Choroid plexus epithelial cell (primary cell): Measurements from ENCODE around the gene ZIC1.
A peak's percentile ranks its signal among the peaks of the same experiment; 100 is the strongest.

ENCODE experiments used
- DNase-seq: peaks from one replicate; pipeline ENCODE4 v3.0.0-alpha.2; 2010; ENCODE audit warnings: low read depth
- H3K4me3 ChIP-seq: 2 replicates; pipeline ENCODE4 v1.5.1; 2011; ENCODE audit warnings: low read depth, mild to moderate bottlenecking, control low read depth, low read length, moderate library complexity
- CTCF ChIP-seq: conservative IDR thresholded peaks from 2 replicates; pipeline ENCODE4 v1.5.1; 2011; ENCODE audit warnings: low read depth, mild to moderate bottlenecking, control low read depth, inconsistent platforms, low read length, moderate library complexity

Gene ZIC1

GRCh38 chr3:147365196-147366115 is 43.7 kb upstream of the ZIC1 start:
- DNase-seq, result no peak
- TF ChIP-seq CTCF, result no peak

GRCh38 chr3:147367676-147368075 is 41.5 kb upstream of the ZIC1 start:
- no peak overlapping the region for H3K4me3 ChIP-seq
- DNase-seq, result no peak
- TF ChIP-seq CTCF, result no peak

More at GRCh38 chr3:147365196-147366115, 43.7 kb upstream of the ZIC1 start:
- no peak overlapping the region for H3K4me3 ChIP-seq

- no peak for DNase-seq
- H3K4me3 ChIP-seq, result no peak overlapping the region
- TF ChIP-seq CTCF, result no peak
Observed at GRCh38 chr3:147368151-147368550, 41.0 kb upstream of the ZIC1 start.

GRCh38 chr3:147368561-147369221 is 40.5 kb upstream of the ZIC1 start:
- no peak for DNase-seq
- H3K4me3 ChIP-seq, result peak overlapping the region; percentile 55

GRCh38 chr3:147369231-147369630 is 39.9 kb upstream of the ZIC1 start:
- TF ChIP-seq CTCF, result no peak
- peak overlapping the region; percentile 55 for H3K4me3 ChIP-seq
- no peak for DNase-seq

More at GRCh38 chr3:147368561-147369221, 40.5 kb upstream of the ZIC1 start:
- TF ChIP-seq CTCF, result no peak

- peak overlapping the region; percentile 55 for H3K4me3 ChIP-seq
- no peak for TF ChIP-seq CTCF
- peak; percentile 64 for DNase-seq
Observed at GRCh38 chr3:147369661-147370123, 39.5 kb upstream of the ZIC1 start.
